Spleen (tissue), 11 donors: ENCODE results near the gene RAB27A. TPM values are rescaled to one million over a fixed set of nuclear protein-coding genes. Genes with fewer than 3 reads are reported as not detected.
A peak's percentile ranks its signal among the peaks of the same experiment; 100 is the strongest.
"Not testable (repeated sequence)": the region's sequence is repeated elsewhere in the genome, so short reads cannot be mapped to it uniquely, and the experiment has no call there.

Experiments
- DNase-seq: peaks from one replicate; pipeline ENCODE4 v3.0.0-alpha.2; 2020
- H3K27ac ChIP-seq, 8 donors: fragments of 200-600 bp; sonication (generic) in 7 of 8; 1 replicate in 4 of 8; 2 replicates in 4 of 8; pipeline versions ENCODE4 v1.5.0 to v1.8.0; 2016 to 2021; ENCODE audit warnings: inconsistent platforms in 4 of 8, mild to moderate bottlenecking in 4 of 8, moderate library complexity in 1 of 8
- H3K27me3 ChIP-seq, 7 donors: fragments of 200-600 bp; sonication (generic) in 6 of 7; replicated peaks in 1 of 7; 1 replicate in 4 of 7; 2 replicates in 3 of 7; pipeline versions ENCODE4 v1.5.0 to v1.8.0; 2016 to 2021; ENCODE audit warnings: inconsistent platforms in 3 of 7, mild to moderate bottlenecking in 1 of 7
- H3K36me3 ChIP-seq, 6 donors: fragments of 200-600 bp; sonication (generic) in 5 of 6; 1 replicate in 4 of 6; 2 replicates in 2 of 6; pipeline versions ENCODE4 v1.5.0 to v1.8.0; 2016 to 2021; ENCODE audit warnings: inconsistent platforms in 2 of 6
- H3K4me1 ChIP-seq, 6 donors: fragments of 200-600 bp; sonication (generic) in 5 of 6; 1 replicate in 3 of 6; 2 replicates in 3 of 6; pipeline versions ENCODE4 v1.5.0 to v1.8.0; 2016 to 2021; ENCODE audit warnings: inconsistent platforms in 3 of 6
- H3K4me3 ChIP-seq, 8 donors: fragments of 200-600 bp; sonication (generic) in 7 of 8; 1 replicate in 4 of 8; 2 replicates in 4 of 8; pipeline versions ENCODE4 v1.5.0 to v1.8.0; 2016 to 2021; ENCODE audit warnings: inconsistent platforms in 4 of 8, mild to moderate bottlenecking in 4 of 8, moderate library complexity in 2 of 8
- H3K9me3 ChIP-seq, 8 donors: fragments of 200-600 bp; sonication (generic) in 7 of 8; 1 replicate in 4 of 8; 2 replicates in 4 of 8; pipeline versions ENCODE4 v1.5.0 to v1.8.0; 2016 to 2021; ENCODE audit warnings: inconsistent platforms in 4 of 8
- CTCF ChIP-seq, 11 experiments: fragments of 200-600 bp in 7 of 11; fragments of 450-650 bp in 4 of 11; sonication (generic) in 4 of 11; IDR thresholded peaks in 8 of 11; conservative IDR thresholded peaks in 3 of 11; 1 replicate in 7 of 11; 2 replicates in 4 of 11; pipeline versions ENCODE4 v1.4.0 to v1.8.0; 2016 to 2021; ENCODE audit warnings: antibody characterized with exemption in 11 of 11, inconsistent platforms in 4 of 11, mild to moderate bottlenecking in 1 of 11
- POLR2A ChIP-seq, 3 donors: fragments of 450-650 bp; IDR thresholded peaks; one replicate each; pipeline ENCODE4 v1.5.1; 2017; ENCODE audit warnings: antibody characterized with exemption in 3 of 3, mild to moderate bottlenecking in 1 of 3
- POLR2AphosphoS5 ChIP-seq, 3 donors: sonication (generic); formaldehyde crosslinking; IDR thresholded peaks; one replicate each; pipeline ENCODE4 v1.5.1; 2017; ENCODE audit warnings: antibody characterized with exemption in 3 of 3
- WGBS, 5 donors: extraction: QIAGEN DNeasy Blood & Tissue Kit in 3 of 5; methylation state at CpG; one replicate each; pipeline versions ENCODE4 v1.1.5 to v1.1.7; 2013 to 2018; 5-methylcytosine and 5-hydroxymethylcytosine counted together
- intact Hi-C: fragments of 100-400 bp; cut with DNase I; formaldehyde crosslinking; loops from one replicate; pipeline ENCODE4 v1.15.0; 2023; ENCODE audit warnings: low total_unique reads
- polyA plus RNA-seq, 3 donors: library from polyadenylated mRNA; stranded (reverse); fragments of 200-250 nt; gene quantifications; one replicate each; pipeline ENCODE4 v1.2.1, GENCODE V29; 2013
- total RNA-seq, 7 donors: library from RNA; depleted of rRNA in 3 of 7; stranded (reverse); fragments of >200 nt in 3 of 7; fragmentation: NEBNext Ultra II Directional in 4 of 7; extraction: Animal tissue kit (Norgen Biotek cat#: 25700) in 4 of 7; gene quantifications; one replicate each; pipeline versions ENCODE4 v1.1.0 to v1.2.1, GENCODE V29; 2016 to 2021
- donor health status: healthy with polysubstance abuse.
- donor health status: DM: no; HTN: no; CAD: no; lungs with moderate emphysema.
- donor health status: DM: no; HTN: no; CAD: no.
- donor health status: Bipolar disorder and iron deficiency.
- donor health status: healthy.
- donor health status: DM: no; HTN: no; CAD: no.
- donor health status: DM: yes; HTN: yes; CAD: no.

RAB27A gene
- total and polyA plus RNA-seq, 10 donors = 9.4 to 72.0 (median 36.5) TPM

GRCh38 chr15:55319537-55320237, 30.1 kb upstream of the RAB27A start:
- Histone ChIP-seq H3K9me3 (no peaks in the 10 kb centered on the region), H3K27me3 (no peaks in the 10 kb centered on the region), H3K27ac (peak overlapping the region; percentile 94 to 98 (median 96)), H3K36me3 (peaks cover 0 to 17% (median 0%) of the 10 kb centered on the region in 6 donors), H3K4me3 (peak overlapping the region; percentile 53 to 87 (median 66)), H3K4me1 (peaks cover 29 to 94% (median 71%) of the 10 kb centered on the region in 6 donors)
- no peak for DNase-seq
- intact Hi-C loops = loop anchor here (10.0 kb wide), 1 partner anchor 85 kb away; the partner anchor contains the start of genes CCPG1 and PIERCE2
- WGBS, 5 donors = 38 to 59% (median 42%) methylated on average over 4 of the region's 4 CpGs
- no peak for TF ChIP-seq CTCF (IDR thresholded peaks at IDR 0.05 in 8 of 11, conservative IDR thresholded peaks at IDR 0.05 in 3 of 11)
- TF ChIP-seq POLR2AphosphoS5 (IDR thresholded peaks at IDR 0.05) = no peak
- no peak for TF ChIP-seq POLR2A (IDR thresholded peaks at IDR 0.05)

GRCh38 chr15:55318588-55319494, 29.2 kb upstream of the RAB27A start, which contains the start of the genes PIGB and PIGBOS1:
Gene PIGB (plus strand): TSS chr15:55319222. CDS start chr15:55319251, 29 bp downstream.
Gene PIGBOS1 (minus strand): TSS chr15:55319123. CDS start chr15:55317792, 1,331 bp downstream.
- DNase-seq = peak; percentile 96
- intact Hi-C loops = loop anchor here (10.0 kb wide), 1 partner anchor 86 kb away; the partner anchor contains the start of genes CCPG1 and PIERCE2
- Histone ChIP-seq H3K4me1 (peaks cover 29 to 92% (median 69%) of the 10 kb centered on the region in 6 donors), H3K27ac (peak within 1 kb of the TSS; percentile 94 to 98 (median 96)), H3K4me3 (peak within 1 kb of the TSS; percentile 53 to 87 (median 66)), H3K9me3 (no peaks in the 10 kb centered on the region), H3K27me3 (no peaks in the 10 kb centered on the region), H3K36me3 (peaks cover 0 to 14% (median under 1%) of the 10 kb centered on the region in 6 donors)
- TF ChIP-seq POLR2A (IDR thresholded peaks at IDR 0.05) = peak in 2 of 3 donors; percentile 20 to 55
- TF ChIP-seq POLR2AphosphoS5 (IDR thresholded peaks at IDR 0.05) = peak; percentile 93 to 95 (median 94)
- TF ChIP-seq CTCF (IDR thresholded peaks at IDR 0.05 in 8 of 11, conservative IDR thresholded peaks at IDR 0.05 in 3 of 11) = peak in 4 of 11 experiments; percentile 22 to 44 (median 38)
- 0 to 1% (median 0%) methylated on average over 49 of the region's 49 CpGs for WGBS, 5 donors

- H3K36me3 ChIP-seq = peaks cover 0 to 28% (median 10%) of the 10 kb centered on the region in 6 donors
- intact Hi-C loops, DNase-seq, H3K9me3 ChIP-seq, H3K4me3 ChIP-seq, H3K27ac ChIP-seq, H3K27me3 ChIP-seq, H3K4me1 ChIP-seq: not testable (repeated sequence)
- 98 to 100% (median 100%) methylated on average over 2 to 22 of the region's 32 CpGs; no CpG with 5 or more reads in 2 of the 5 donors for WGBS, 5 donors
Measured at GRCh38 chr15:55302801-55303200, 13.2 kb upstream of the RAB27A start.

- intact Hi-C loops = loop anchor here (10.0 kb wide), 1 partner anchor 137 kb away; no protein-coding TSS in a partner anchor
Measured at GRCh38 chr15:55297315-55297714, 7.7 kb upstream of the RAB27A start.

More at GRCh38 chr15:55297315-55297714, 7.7 kb upstream of the RAB27A start:
- Histone ChIP-seq H3K27me3 (no peaks in the 10 kb centered on the region), H3K4me1 (peaks cover 0 to 5% (median 0%) of the 10 kb centered on the region in 6 donors), H3K4me3 (no peak overlapping the region), H3K36me3 (no peaks in the 10 kb centered on the region), H3K9me3 (no peaks in the 10 kb centered on the region), H3K27ac (no peak overlapping the region)
- DNase-seq = no peak
- no peak for TF ChIP-seq CTCF (IDR thresholded peaks at IDR 0.05 in 8 of 11, conservative IDR thresholded peaks at IDR 0.05 in 3 of 11)
- TF ChIP-seq POLR2AphosphoS5 (IDR thresholded peaks at IDR 0.05) = no peak
- no peak for TF ChIP-seq POLR2A (IDR thresholded peaks at IDR 0.05)
